Stimulated activated CD4-positive, alpha-beta T cell treated with anti-CD3 and anti-CD28 coated beads, Interleukin-12 subunit alpha, Interleukin-12 subunit beta, amount 100 ng/mL, for 4 hours (primary cell): Measurements from ENCODE around the gene KLHL24.
"Not testable (repeated sequence)": the region's sequence is repeated elsewhere in the genome, so short reads cannot be mapped to it uniquely, and the experiment has no call there.

Source experiments
- DNase-seq: peaks from one replicate; pipeline ENCODE4 v3.0.0-alpha.2; 2020

KLHL24 gene

GRCh38 chr3:183635431-183636220 lies at the start of gene KLHL24:
TSS of gene KLHL24 (plus strand) at chr3:183635623. CDS start at chr3:183650357, 14,734 bp downstream.
- DNase-seq = peak; percentile 83

- no peak for DNase-seq
Measured at GRCh38 chr3:183586477-183586876, 48.9 kb upstream of the KLHL24 start.

- no peak for DNase-seq
Measured at GRCh38 chr3:183587336-183587735, 48.1 kb upstream of the KLHL24 start.

DNA sequence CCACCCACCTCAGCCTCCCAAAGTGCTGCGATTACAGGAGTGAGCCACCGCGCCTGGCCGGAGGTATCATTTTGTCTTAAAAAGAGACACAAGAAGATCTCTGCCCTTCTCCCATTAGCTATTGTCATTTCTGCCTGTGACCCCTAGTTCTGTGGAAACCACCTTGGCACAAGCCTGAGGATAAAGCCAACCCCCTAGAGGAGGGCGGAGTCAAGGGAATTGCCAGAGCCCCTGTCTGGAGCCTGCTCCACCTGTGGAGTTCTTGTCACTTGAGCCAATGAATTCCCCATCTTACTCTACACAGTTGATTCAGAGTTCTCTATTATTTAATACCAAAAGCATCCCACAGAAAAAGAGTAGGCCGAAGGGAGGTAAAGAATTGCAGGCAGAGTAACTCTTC lies 45.0 kb upstream of the KLHL24 start:
- no peak for DNase-seq

DNA sequence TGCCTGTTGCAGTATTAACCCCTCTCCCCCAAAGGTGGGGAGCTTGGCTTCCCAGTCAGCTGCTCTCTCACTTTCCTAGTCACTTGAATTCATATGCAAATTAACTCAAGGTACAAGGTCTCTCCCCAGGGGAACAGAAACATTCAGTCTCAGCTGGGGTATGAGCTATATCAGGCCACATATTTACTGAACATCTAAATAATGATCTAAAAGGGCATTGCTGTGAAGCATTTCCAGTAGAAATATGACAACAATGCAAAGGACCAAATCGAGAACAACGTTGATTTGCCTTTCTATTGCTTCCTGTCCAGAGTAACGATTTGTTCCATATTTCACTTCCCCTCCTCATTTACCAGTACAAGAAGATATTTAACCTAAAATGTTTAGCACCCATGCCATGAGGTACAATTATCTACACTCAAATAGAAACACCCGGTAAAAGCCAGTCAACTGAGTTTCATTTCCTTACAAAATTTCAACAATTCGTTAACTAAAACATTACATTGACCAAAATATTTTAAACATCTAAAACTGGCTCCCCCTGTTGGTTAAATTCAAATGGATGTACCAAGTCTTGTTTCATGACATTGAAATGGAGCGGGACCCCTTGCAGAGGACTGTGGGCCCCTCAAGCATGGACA lies 43.4 kb upstream of the KLHL24 start:
- no peak for DNase-seq

GRCh38 chr3:183592821-183593220 lies 42.6 kb upstream of the KLHL24 start:
- no peak for DNase-seq

DNA sequence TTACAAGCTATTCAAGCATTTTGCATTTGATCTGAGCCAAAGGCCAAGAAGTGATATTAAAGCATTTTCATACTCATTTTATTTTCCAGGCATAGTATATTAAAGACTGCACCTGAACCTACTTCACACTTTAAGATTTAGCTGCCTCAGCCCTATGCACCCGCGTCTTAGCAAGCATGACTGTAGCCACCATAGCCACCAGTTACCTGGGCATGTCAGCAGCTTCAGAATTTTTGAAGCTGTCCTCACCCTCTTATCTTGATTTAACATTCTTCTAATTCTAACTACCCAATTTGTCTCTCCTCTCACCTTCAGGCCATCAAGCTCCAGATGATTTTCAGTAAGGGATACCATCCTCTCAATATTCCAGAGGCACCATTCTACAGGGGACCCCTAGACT lies 40.8 kb upstream of the KLHL24 start:
- DNase-seq = no peak

GRCh38 chr3:183597959-183598358 lies 37.5 kb upstream of the KLHL24 start:
- no peak for DNase-seq

DNA sequence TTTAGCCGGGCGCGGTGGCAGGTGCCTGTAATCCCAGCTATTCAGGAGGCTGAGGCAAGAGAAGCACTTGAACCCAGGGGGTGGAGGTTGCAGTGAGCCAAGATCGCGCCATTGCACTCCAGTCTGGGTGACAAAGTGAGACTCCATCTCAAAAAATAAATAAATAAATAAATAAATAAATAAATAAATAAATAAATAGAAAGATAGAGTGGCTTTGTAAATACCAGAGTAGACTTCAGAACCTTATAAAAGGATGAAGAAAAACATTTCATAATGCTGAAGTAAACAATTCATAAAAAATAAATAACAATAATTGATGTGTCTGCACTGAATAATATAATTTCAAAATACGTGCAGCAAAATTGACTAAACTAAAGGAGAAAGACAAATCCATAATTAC lies 24.1 kb upstream of the KLHL24 start:
- not testable (repeated sequence) for DNase-seq

GRCh38 chr3:183613366-183614285 lies 21.8 kb upstream of the KLHL24 start:
- DNase-seq = no peak

- DNase-seq = no peak
Measured at GRCh38 chr3:183618542-183618941, 16.9 kb upstream of the KLHL24 start.

DNA sequence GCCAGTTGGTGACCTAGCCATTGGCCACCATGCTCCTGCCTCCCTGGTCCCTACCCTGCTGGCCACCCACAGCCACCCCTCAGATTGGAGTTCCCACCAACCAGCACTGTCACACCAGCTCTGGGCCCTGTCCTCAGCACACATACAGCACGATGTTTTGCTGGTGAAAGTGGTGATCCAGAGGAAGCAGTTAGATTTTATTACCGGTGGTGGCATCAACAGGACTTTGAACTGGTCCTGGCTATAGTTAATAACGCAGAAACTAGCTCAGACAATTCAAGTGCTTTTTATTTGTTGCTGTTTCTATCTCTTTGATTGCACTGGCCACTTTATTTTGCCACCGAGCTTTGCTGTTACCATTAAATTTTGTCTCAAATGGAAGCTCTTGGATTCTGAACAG lies 16.4 kb upstream of the KLHL24 start:
- DNase-seq = no peak

GRCh38 chr3:183619624-183620251 lies 15.7 kb upstream of the KLHL24 start:
- DNase-seq = no peak

DNA sequence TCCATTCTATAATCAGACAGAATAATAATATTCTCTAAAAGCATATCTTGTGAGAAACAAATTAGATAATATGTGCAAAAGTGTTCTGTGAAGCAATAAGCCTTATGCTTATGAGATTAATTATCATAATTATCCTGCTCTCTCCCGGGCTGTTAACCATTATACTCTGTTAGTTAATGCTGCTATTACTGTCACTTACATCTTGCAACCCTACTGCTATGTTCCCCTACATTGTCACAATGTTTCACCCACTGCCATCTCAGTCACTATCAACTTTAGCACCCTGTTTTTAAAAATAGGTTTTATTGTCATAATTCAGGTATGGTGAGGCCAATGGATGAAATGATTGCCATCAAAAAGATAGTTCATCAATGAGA lies 15.2 kb upstream of the KLHL24 start:
- DNase-seq = no peak

DNA sequence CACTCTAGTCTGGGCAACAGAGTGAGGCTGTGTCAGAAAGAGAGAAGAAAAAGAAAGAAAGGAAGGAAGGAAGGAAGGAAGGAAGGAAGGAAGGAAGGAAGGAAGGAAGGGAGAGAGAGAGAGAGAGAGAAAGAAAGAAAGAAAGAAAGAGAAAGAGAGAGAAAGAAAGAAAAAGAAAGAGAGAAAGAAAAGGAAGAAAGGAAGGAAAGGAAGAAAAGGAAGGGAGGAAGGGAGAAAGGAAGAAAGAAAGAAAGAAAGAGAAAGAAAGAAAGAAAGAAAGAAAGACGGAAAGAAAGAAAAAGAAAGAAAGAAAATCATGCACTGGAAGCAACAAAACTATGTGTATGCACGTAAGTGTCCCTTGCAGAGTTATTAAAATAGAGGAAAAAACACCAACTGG lies 12.9 kb upstream of the KLHL24 start:
- not testable (repeated sequence) for DNase-seq

GRCh38 chr3:183626877-183627594 lies 8.4 kb upstream of the KLHL24 start:
- no peak for DNase-seq

- DNase-seq = no peak
Measured at GRCh38 chr3:183629546-183630301, 5.7 kb upstream of the KLHL24 start.

DNA sequence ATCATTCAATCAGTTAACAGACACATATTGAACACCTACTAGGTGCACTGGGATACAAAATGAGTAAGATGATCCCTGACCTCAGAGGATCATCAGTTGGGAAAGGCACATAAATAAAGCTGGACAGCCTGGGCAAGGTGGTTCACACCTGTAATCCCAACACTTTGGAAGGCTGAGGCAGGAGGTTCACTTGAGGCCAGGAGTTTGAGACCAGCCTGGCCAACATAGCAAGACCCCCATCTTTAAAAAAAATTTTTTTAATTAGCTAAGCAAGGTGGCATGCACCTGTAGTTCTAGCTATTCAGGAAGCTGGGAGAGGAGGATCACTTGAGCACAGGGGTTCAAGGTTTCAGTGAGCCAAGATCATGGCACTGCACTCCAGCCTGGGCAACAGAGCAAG lies 3.7 kb upstream of the KLHL24 start:
- no peak for DNase-seq

GRCh38 chr3:183632725-183633124 lies 2.7 kb upstream of the KLHL24 start:
- DNase-seq = not testable (repeated sequence)

GRCh38 chr3:183634707-183635106 lies 716 bp upstream of the KLHL24 start:
- DNase-seq = no peak

DNA sequence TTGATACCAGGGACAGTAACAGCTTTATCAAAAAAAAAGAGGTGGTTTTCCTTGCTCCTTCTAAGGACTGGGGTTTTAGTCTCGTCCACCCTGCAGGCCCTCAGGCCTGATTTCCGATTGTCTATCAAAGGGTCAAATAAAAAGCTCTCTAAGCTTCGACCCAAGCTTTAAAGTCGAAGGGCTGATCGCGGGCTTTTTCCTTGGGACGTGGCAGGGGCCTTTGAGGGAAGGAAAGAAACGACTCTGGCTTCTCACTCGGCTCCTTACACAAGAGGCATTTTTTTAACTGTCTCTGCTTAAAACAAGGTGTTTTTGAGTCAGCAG lies 354 bp upstream of the KLHL24 start:
- no peak for DNase-seq
